Measurements from ENCODE around the gene NEGR1.

NEGR1 gene

GRCh38 chr1:71786218-71786617, 496.1 kb downstream of the NEGR1 start:
- no peak for DNase-seq (ENCODE audit: extremely low read depth, insufficient read length)
- H3K27me3 ChIP-seq (replicated peaks; ENCODE audit: control insufficient read depth, insufficient read depth, low read length) = no peaks in the 10 kb centered on the region
- H3K4me3 ChIP-seq (replicated peaks; ENCODE audit: low read depth, low read length) = no peak overlapping the region
- no peaks in the 10 kb centered on the region for H3K36me3 ChIP-seq (ENCODE audit: control insufficient read depth, insufficient read depth, low read length)
- no peak for TF ChIP-seq CTCF (IDR thresholded peaks at IDR 0.05; ENCODE audit: insufficient read depth, low read length, poor library complexity, severe bottlenecking)

- no peak for TF ChIP-seq CTCF (IDR thresholded peaks at IDR 0.05; ENCODE audit: insufficient read depth, low read length, poor library complexity, severe bottlenecking)
- H3K4me3 ChIP-seq (replicated peaks; ENCODE audit: low read depth, low read length) = no peak overlapping the region
- DNase-seq (ENCODE audit: extremely low read depth, insufficient read length) = no peak
- H3K36me3 ChIP-seq (ENCODE audit: control insufficient read depth, insufficient read depth, low read length) = no peaks in the 10 kb centered on the region
- H3K27me3 ChIP-seq (replicated peaks; ENCODE audit: control insufficient read depth, insufficient read depth, low read length) = no peaks in the 10 kb centered on the region
These were observed 496.9 kb downstream of the NEGR1 start for GRCh38 chr1:71785450-71785849.

GRCh38 chr1:71785000-71785399, 497.3 kb downstream of the NEGR1 start:
- Histone ChIP-seq H3K27me3 (replicated peaks; ENCODE audit: control insufficient read depth, insufficient read depth, low read length) (no peaks in the 10 kb centered on the region), H3K4me3 (replicated peaks; ENCODE audit: low read depth, low read length) (no peak overlapping the region), H3K36me3 (ENCODE audit: control insufficient read depth, insufficient read depth, low read length) (no peaks in the 10 kb centered on the region)
- no peak for TF ChIP-seq CTCF (IDR thresholded peaks at IDR 0.05; ENCODE audit: insufficient read depth, low read length, poor library complexity, severe bottlenecking)
- DNase-seq (ENCODE audit: extremely low read depth, insufficient read length) = no peak

- H3K27me3 ChIP-seq (replicated peaks; ENCODE audit: control insufficient read depth, insufficient read depth, low read length) = no peaks in the 10 kb centered on the region
- no peaks in the 10 kb centered on the region for H3K36me3 ChIP-seq (ENCODE audit: control insufficient read depth, insufficient read depth, low read length)
- TF ChIP-seq CTCF (IDR thresholded peaks at IDR 0.05; ENCODE audit: insufficient read depth, low read length, poor library complexity, severe bottlenecking) = no peak
- H3K4me3 ChIP-seq (replicated peaks; ENCODE audit: low read depth, low read length) = no peak overlapping the region
- DNase-seq (ENCODE audit: extremely low read depth, insufficient read length) = no peak
These were observed 498.1 kb downstream of the NEGR1 start for GRCh38 chr1:71784241-71784640.

GRCh38 chr1:71783071-71783470, 499.3 kb downstream of the NEGR1 start:
- no peaks in the 10 kb centered on the region for H3K27me3 ChIP-seq (replicated peaks; ENCODE audit: control insufficient read depth, insufficient read depth, low read length)
- DNase-seq (ENCODE audit: extremely low read depth, insufficient read length) = no peak
- TF ChIP-seq CTCF (IDR thresholded peaks at IDR 0.05; ENCODE audit: insufficient read depth, low read length, poor library complexity, severe bottlenecking) = no peak
- H3K36me3 ChIP-seq (ENCODE audit: control insufficient read depth, insufficient read depth, low read length) = no peaks in the 10 kb centered on the region
- H3K4me3 ChIP-seq (replicated peaks; ENCODE audit: low read depth, low read length) = no peak overlapping the region

- no peaks in the 10 kb centered on the region for H3K27me3 ChIP-seq (replicated peaks; ENCODE audit: control insufficient read depth, insufficient read depth, low read length)
- no peak overlapping the region for H3K4me3 ChIP-seq (replicated peaks; ENCODE audit: low read depth, low read length)
- no peak for DNase-seq (ENCODE audit: extremely low read depth, insufficient read length)
- no peaks in the 10 kb centered on the region for H3K36me3 ChIP-seq (ENCODE audit: control insufficient read depth, insufficient read depth, low read length)
- TF ChIP-seq CTCF (IDR thresholded peaks at IDR 0.05; ENCODE audit: insufficient read depth, low read length, poor library complexity, severe bottlenecking) = no peak
These were observed 500.9 kb downstream of the NEGR1 start for GRCh38 chr1:71781450-71781849.
